OCI-LY7 (cell line): Measurements from ENCODE around the gene GFRA4. TPM values are rescaled to one million over a fixed set of nuclear protein-coding genes. Genes with fewer than 3 reads are reported as not detected.

ENCODE experiments used
- BruUV-seq: library from RNA; stranded (reverse); fragments of 400-500 nt; replicated peaks from 2 replicates; lab custom pipeline; 2021; lab: Mats Ljungman, UMichigan
- CTCF ChIA-PET: fragments of 300-600 bp; sonication (Branson Sonifier 250); formaldehyde crosslinking; loops from one replicate; lab custom pipeline; 2022; ENCODE audit warnings: antibody characterized with exemption; ENCODE audit not compliant: unreplicated experiment; lab: Charles Lee
- POLR2A ChIA-PET: fragments of 300-600 bp; sonication (Branson Sonifier 250); formaldehyde crosslinking; loops from one replicate; lab custom pipeline; 2022; ENCODE audit warnings: antibody characterized with exemption; lab: Charles Lee
- DNase-seq: peaks from one replicate; pipeline ENCODE4 v3.0.0-alpha.2; 2015; ENCODE audit warnings: low spot score
- H2AFZ ChIP-seq: fragments of 200-600 bp; sonication (generic), shearing (Covaris generic); 2 replicates; pipeline ENCODE4 v1.6.1; 2014; ENCODE audit warnings: mild to moderate bottlenecking, antibody characterized with exemption, low read length, moderate library complexity
- H3K27ac ChIP-seq: fragments of 200-600 bp; sonication (generic); 2 replicates; pipeline ENCODE4 v1.5.1; 2014; ENCODE audit warnings: mixed run types, low read depth, mild to moderate bottlenecking, moderate library complexity, low read length, inconsistent platforms; ENCODE audit not compliant: poor library complexity, severe bottlenecking
- H3K36me3 ChIP-seq: fragments of 200-600 bp; sonication (generic); 2 replicates; pipeline ENCODE4 v1.6.1; 2014; ENCODE audit warnings: mild to moderate bottlenecking, antibody characterized with exemption, low read length, moderate library complexity, mixed read lengths; ENCODE audit not compliant: insufficient read depth
- H3K4me1 ChIP-seq: fragments of 200-600 bp; sonication (generic); 2 replicates; pipeline ENCODE4 v1.5.1; 2014; ENCODE audit warnings: mild to moderate bottlenecking, low read length; ENCODE audit not compliant: insufficient read depth, poor library complexity, severe bottlenecking
- H3K4me2 ChIP-seq: fragments of 200-600 bp; sonication (generic); 2 replicates; pipeline ENCODE4 v1.6.1; 2014; ENCODE audit warnings: mild to moderate bottlenecking, low read length
- H3K4me3 ChIP-seq: fragments of 200-600 bp; sonication (generic); 2 replicates; pipeline ENCODE4 v1.5.1; 2014; ENCODE audit warnings: mild to moderate bottlenecking, low read depth, low read length; ENCODE audit not compliant: poor library complexity, severe bottlenecking
- H3K79me2 ChIP-seq: fragments of 200-600 bp; sonication (generic); 2 replicates; pipeline ENCODE4 v1.6.1; 2016; ENCODE audit warnings: low read depth, mild to moderate bottlenecking, low read length, moderate library complexity, mixed read lengths; ENCODE audit not compliant: insufficient read depth
- H3K9me2 ChIP-seq: fragments of 200-600 bp; sonication (generic); 2 replicates; pipeline ENCODE4 v1.6.1; 2016; ENCODE audit warnings: mild to moderate bottlenecking, low read length, mixed read lengths; ENCODE audit not compliant: insufficient read depth
- H3K9me3 ChIP-seq: fragments of 200-600 bp; sonication (generic); 2 replicates; pipeline ENCODE4 v1.6.1; 2014; ENCODE audit warnings: mild to moderate bottlenecking, mixed run types, low read length, mixed read lengths
- H4K20me1 ChIP-seq: fragments of 200-600 bp; sonication (generic); 2 replicates; pipeline ENCODE4 v1.6.1; 2014; ENCODE audit warnings: mild to moderate bottlenecking, antibody characterized with exemption, low read length, moderate library complexity, mixed read lengths; ENCODE audit not compliant: insufficient read depth
- CTCF ChIP-seq: fragments of 200-600 bp; sonication (generic); conservative IDR thresholded peaks from 2 replicates; pipeline ENCODE4 v1.5.1; 2014; ENCODE audit warnings: mild to moderate bottlenecking, antibody characterized with exemption, low read length, moderate library complexity, mixed read lengths
- EZH2phosphoT487 ChIP-seq: fragments of 200-600 bp; sonication (generic); IDR thresholded peaks from 2 replicates; pipeline ENCODE4 v1.6.1; 2018; ENCODE audit warnings: low read depth, borderline replicate concordance, mild to moderate bottlenecking, mixed run types, antibody characterized with exemption, low read length, moderate library complexity, mixed read lengths
- intact Hi-C: fragments of 100-400 bp; cut with micrococcal nuclease; formaldehyde crosslinking; loops from one replicate; pipeline ENCODE4 v1.10.0; 2022; ENCODE audit not compliant: unreplicated experiment
- total RNA-seq, 2 experiments: library from RNA; depleted of rRNA in 1 of 2; stranded (reverse); fragments of >200 nt in 1 of 2; shearing (Covaris generic) in 1 of 2; gene quantifications; 2 replicates each; pipeline ENCODE4 v1.2.3, GENCODE V29; 2014 to 2022

Gene GFRA4
- total RNA-seq, 2 experiments from 2014 or later, result not detected

- no peak overlapping the region; the same call in 1 of the 2 replicates for H2AFZ ChIP-seq
- intact Hi-C loops, result loop anchor here (10.0 kb wide), 1 partner anchor 62 kb away; the partner anchor contains the start of gene SIGLEC1
- DNase-seq, result peak; percentile 8
- no peaks in the 10 kb centered on the region for H4K20me1 ChIP-seq
- no peaks in the 10 kb centered on the region for H3K9me2 ChIP-seq
- no TSS peak for BruUV-seq
- H3K4me1 ChIP-seq, result peaks cover 8% of the 10 kb centered on the region
- H3K4me3 ChIP-seq, result no peak overlapping the region
- no peak overlapping the region for H3K27ac ChIP-seq
- no peaks in the 10 kb centered on the region for H3K9me3 ChIP-seq
- H3K4me2 ChIP-seq, result no peak overlapping the region
- POLR2A ChIA-PET, result interaction anchor here (0.7 kb wide), 2 partner anchors 67 to 597 kb away, joined by 3 read pairs; no protein-coding TSS in a partner anchor
- CTCF ChIA-PET, result no interaction called here
- H3K79me2 ChIP-seq, result no peaks in the 10 kb centered on the region
- no peaks in the 10 kb centered on the region for H3K36me3 ChIP-seq
- TF ChIP-seq EZH2phosphoT487 (no peak), CTCF (no peak)
Observed at GRCh38 chr20:3652676-3653596, 10.3 kb downstream of the GFRA4 start.

- no peaks in the 10 kb centered on the region for H3K36me3 ChIP-seq
- H4K20me1 ChIP-seq, result no peaks in the 10 kb centered on the region
- H3K27ac ChIP-seq, result no peak overlapping the region
- intact Hi-C loops, result loop anchor here (10.0 kb wide), 1 partner anchor 63 kb away; the partner anchor contains the start of gene SIGLEC1
- ChIA-PET POLR2A (no interaction called here), CTCF (no interaction called here)
- no peak overlapping the region for H3K4me3 ChIP-seq
- TF ChIP-seq EZH2phosphoT487 (no peak), CTCF (no peak)
- no TSS peak for BruUV-seq
- peaks cover 8% of the 10 kb centered on the region for H3K4me1 ChIP-seq
- DNase-seq, result peak; percentile 48
- H3K9me3 ChIP-seq, result no peaks in the 10 kb centered on the region
- no peak overlapping the region; the same call in 1 of the 2 replicates for H2AFZ ChIP-seq
- H3K9me2 ChIP-seq, result no peaks in the 10 kb centered on the region
- no peaks in the 10 kb centered on the region for H3K79me2 ChIP-seq
- no peak overlapping the region for H3K4me2 ChIP-seq
Observed at GRCh38 chr20:3652221-3652620, 11.0 kb downstream of the GFRA4 start.
